HG02840 (cell line): ENCODE measurements around the gene PIM1.

Source experiments
- ATAC-seq: cut with Tn5 transposase; IDR thresholded peaks from one replicate; pipeline ENCODE4 v1.9.1; 2021; ENCODE audit warnings: mild to moderate bottlenecking, moderate library complexity, moderate number of reproducible peaks; ENCODE audit not compliant: unreplicated experiment, low FRiP score

The PIM1 gene

DNA sequence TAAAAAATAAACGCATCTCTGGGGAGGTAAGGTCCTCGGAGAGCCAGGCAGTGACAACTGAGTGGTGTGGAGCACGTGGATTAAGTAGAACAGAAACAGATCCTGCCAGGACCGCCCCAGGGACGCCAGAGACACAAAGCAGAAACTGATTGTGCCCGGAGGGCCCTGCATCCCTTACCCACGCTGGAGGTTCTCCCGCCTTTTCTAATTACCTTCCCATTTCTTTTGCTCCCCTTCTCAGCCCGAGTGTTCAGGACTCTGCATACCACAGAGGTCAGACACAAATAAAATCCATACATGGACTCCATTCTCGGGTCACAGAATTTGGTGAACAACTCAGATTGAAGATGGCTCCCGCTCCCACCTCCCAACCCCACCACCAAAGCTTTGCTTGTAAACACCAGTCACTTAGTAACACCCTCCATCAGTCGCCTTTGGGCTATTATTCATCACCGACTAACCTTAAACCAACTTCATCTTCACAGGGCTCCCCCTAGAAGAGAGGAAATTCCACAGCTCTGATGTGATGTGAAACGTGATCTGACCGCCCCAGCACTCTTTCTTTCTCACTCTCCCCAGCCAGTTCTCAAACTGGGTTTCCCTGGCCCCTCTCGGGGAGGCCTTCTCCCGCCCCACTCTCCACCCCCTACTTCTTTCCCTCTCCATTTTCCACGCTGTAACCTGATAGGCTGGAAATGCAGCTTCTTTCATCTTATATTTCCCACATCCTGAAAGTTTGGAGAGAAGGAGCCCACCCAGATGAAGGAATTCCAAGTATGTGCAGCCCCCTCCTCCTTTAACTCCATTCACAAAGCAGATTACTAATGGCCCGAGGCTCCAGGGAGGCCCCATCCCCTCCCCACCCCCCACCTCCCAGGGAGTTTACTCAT, 32.5 kb upstream of the PIM1 start:
- ATAC-seq: no peak

DNA sequence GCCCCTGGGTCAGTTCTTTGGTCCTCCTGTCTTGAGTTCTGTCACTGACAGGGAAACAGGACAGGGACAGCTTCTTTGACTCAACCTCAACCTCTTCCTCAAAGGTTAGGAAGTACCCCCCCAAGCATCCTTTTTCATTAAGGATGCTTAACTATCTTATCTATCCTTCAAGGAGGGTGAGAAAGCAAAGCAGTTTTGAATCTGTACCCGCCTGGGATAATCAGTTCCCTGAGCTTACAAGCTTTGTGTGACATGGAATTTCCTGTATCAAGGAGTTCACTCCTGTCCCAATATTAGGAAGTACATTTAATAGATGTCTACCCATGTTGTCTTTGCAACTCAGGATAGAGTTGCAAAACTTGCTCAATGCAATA, 31.1 kb upstream of the PIM1 start:
- no peak for ATAC-seq

DNA sequence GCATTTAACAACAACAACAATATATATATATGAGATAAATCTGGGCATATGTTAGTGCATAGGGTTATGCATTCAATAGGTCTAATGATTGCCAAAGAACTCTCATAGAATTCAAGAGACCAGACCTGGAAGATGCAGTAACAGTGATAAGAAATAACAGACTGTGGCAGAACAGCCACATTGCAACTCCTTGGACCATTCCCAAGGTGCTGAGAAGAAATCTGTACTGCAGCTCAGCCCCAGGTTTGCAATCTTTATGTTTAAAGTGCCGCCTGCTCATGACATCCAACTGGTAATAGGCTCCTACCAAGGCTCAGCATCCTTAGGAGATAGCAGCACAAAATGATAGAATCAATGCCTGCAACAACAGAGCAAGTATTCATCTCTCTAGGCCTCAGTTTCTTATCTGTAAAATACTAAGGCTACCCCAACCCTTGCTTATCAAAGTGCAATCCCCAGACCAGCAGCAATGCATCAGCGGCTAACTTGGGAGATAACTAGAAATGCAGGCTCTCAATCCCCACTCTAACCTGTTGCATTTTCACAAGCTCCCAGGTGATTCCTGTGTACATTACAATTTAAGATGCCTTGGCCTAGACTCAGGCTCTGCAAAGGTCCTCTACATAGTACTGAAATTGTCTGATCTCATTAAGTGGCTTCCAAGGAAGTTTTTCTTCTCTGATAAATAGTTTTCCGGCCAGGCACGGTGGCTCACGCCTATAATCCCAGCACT, 30.6 kb upstream of the PIM1 start:
- ATAC-seq: no peak

DNA sequence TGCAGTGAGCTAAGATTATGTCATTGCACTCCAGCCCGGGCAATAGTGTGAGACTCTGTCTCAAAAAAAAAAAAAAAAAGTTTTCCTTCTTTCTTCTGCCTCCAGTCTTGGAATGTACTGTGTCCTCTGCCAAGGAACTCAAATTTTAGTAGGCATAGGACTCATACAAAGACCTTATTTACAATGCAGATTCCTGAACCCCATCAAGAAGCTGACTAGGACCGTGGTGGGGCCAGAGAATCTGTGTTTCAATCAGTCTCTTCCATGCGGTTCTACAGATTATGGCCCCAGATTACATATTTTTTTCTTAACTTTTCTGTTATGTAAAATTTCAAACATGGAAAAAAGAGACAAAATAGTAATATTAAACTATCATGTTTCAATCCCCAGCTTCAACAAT, 29.8 kb upstream of the PIM1 start:
- no peak for ATAC-seq

DNA sequence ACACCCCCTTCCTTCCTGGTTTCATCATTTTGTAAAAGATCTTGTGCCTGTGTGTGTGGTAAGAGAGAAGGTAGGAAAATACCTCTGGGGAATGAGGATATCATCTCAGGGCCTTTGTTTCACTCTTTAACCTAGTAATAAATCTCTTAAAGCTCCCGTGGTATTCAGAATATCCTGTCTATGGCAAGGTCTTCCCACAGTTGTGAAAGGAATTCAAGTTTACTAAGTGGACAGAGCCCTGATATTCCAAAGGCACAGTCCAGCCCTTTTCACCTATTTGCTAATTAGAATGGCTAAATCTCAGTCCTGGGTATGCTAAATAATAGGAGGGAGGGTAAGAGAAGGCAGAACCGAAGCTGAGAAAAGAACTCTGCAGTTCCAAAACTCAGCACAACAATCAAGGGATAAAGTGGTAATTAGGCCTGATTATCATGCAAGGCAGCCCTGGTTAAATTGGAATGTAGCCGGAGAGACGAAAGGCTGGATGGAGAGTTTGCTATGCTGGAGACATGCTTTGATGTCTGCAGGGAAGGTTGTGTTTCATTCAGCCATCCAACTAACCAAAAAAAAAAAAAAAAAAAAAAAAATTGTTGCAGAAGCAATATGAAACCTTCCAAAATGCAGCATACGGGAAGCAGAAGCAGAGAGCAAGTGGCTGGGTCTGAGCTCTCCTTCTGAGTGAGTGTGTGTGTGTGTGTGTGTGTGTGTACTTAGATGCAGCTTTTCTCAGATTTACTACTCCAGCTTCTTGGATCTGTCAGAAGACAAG, 28.5 kb upstream of the PIM1 start:
- no peak for ATAC-seq

DNA sequence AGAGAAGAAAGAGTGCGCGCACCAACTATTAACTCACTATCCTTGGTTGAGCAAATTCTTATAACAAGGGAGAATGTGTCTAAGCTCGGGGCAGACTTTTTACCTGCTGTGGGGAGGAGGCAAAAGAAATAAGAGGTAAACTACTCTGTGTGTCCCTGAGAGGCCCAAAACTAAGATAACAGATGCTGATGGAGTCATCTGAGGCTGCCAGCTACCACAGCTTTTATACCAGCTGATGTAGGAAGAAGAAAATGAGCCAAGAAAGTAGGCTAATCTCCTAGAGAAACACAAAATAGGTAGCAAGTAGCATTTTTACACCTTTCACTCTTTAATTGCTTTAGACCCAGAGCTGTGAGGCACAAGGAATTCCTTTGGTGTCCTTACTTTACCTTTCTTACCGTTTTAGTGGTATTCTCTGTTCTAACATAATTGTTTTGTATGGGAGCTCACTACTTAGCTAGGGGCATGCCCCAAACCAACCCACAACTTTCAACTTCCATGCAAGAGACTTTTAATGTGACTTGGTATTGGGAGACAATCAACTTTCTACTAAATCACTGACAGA, 27.8 kb upstream of the PIM1 start:
- no peak for ATAC-seq

DNA sequence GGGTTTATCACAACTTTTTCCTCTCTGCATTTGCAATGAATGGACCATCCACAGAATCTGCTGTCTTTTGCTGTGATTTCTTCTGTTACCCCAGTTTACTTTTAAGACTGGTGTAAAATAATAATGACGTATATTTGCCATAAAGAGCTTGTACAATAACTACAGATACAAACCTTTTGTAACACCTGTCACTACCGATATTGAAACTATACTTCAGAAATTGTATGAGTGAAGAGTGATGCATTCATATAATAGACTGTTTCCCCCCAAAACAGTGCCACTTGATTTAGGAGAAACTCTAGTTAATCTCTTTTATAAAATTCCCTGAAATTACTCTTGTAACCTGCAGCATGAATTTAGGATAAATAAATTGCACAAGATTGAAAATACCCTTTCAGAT, 26.4 kb upstream of the PIM1 start:
- no peak for ATAC-seq

DNA sequence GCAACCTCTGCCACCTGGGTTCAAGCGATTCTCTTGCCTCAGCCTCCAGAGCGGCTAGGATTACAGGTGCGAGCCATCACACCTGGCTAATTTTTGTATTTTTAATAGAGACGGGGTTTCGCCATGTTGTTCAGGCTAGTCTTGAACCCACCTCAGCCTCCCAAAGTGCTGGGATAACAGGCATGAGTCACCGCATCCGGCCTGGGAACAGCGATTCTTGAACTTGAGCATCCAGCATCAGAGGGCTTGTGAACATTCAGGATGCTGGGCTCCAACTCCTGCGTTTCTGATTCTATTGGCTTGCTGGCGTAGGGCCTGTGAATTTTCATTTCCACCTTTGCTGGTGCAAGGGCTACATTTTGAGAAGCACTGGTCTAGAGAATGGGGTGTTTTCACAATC, 24.5 kb upstream of the PIM1 start:
- no peak for ATAC-seq

DNA sequence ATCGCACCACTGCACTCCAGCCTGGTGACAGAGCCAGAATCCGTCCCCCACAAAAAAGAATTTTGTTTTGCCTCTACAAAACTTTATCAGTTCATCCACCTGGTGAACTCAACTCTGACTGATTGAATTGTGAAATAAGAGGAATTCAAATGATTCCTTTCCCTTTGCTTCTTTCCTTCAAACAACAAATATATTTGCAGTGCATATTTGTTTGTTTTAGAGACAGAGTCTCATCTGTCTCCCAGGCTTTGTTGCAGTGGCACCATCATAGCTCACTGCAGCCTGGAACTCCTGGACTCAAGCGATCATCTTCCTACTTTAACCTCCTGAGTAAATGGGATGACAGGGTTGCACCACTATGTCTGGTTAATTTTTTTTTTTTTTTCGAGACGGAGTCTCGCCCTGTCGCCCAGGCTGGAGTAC, 23.2 kb upstream of the PIM1 start:
- ATAC-seq: no peak

DNA sequence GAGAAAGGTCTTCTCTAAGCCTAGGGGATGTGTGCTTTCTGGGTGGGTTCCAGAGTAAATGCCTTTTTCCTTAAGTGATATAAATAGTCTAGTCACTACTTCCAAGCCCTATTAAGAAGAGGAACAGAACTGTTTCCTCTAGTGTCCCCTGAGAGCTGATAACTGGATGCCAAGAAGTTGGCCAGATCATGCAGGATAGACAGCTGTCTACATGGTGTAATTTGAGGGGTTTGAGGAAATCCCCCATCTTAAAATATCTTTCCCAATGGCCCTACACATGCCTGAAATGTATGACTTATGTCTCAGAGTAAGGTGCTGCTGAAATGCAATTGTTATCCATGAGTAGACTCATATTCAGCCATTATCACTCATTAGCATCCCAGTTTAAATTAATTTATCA, 20.2 kb upstream of the PIM1 start:
- no peak for ATAC-seq

DNA sequence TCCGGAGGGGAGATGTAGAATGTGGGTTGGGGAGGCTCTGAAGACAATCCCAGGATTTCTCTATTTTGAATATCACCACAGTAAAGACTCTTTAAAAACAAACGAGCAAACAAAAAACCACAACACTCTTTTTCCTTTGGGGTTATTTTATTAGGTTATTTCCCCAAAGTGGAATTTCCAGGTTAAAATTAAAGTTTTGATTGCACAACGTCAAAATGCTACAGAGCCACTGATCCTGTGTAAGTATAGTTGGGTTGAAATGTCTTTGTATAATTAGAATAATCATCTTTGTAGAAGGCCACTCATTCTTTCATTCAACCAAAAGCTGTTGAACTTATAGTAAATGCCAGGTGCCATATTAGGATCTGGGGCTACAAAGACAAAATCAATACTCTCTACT, 19.6 kb upstream of the PIM1 start:
- ATAC-seq: no peak

DNA sequence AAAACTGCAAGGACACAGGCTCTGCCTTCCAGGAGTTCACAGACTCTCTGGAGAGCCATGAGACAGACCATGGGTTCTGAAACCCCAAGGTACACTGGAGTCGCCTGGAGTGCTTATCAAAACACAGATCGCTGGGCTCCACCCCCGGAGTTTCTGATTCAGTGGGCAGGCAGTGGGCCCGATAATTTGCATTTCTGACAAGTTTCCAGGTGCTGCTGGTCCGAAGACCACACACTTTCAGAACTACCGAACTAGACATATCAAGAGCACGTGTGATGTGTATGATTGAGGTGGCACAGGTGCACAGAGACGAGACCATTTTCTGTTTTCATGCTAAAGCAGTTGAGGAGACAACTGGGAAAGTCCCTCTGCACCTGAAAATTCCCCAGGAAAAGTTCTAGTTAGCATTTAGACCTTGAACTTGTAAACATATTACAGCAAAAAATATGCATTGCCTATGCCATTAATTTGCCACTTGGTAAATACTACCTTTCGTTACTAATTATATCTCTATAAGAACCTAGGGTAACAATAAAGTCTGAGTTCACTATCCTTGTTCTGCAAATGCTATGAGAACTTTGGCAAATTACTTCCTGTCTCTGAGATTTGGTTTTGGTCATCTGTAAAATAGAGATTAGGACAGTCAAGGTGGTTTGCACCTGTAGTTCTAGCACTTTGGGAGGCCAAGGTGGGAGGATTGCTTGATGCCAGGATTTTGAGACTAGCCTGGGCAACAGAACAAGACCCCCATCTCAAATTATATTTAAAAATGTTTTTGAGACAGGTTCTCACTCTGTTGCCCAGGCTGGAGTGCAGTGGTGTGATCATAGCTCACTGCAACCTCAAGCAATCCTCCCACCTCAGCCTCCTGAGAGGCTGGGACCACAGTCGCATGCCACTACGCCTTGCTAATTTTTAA, 14.3 kb upstream of the PIM1 start:
- peak; percentile 88 for ATAC-seq

DNA sequence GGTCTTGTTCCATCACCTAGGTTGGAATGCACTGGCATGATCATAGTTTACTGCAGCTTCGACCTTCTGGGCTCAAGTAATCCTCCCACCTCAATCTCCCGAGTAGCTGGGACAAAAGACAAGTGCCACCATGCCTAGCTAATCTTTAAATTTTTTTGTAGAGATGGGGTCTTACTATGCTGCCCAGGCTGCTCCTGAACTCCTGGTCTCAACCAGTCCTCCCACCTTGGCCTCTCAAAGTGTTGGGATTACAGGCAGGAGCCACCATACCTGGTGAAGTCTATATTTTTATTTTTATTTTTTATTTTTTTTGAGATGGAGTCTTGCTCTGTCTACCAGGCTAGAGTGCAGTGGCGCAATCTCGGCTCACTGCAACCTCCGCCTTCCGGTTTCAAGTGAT, 11.4 kb upstream of the PIM1 start:
- ATAC-seq: no peak

DNA sequence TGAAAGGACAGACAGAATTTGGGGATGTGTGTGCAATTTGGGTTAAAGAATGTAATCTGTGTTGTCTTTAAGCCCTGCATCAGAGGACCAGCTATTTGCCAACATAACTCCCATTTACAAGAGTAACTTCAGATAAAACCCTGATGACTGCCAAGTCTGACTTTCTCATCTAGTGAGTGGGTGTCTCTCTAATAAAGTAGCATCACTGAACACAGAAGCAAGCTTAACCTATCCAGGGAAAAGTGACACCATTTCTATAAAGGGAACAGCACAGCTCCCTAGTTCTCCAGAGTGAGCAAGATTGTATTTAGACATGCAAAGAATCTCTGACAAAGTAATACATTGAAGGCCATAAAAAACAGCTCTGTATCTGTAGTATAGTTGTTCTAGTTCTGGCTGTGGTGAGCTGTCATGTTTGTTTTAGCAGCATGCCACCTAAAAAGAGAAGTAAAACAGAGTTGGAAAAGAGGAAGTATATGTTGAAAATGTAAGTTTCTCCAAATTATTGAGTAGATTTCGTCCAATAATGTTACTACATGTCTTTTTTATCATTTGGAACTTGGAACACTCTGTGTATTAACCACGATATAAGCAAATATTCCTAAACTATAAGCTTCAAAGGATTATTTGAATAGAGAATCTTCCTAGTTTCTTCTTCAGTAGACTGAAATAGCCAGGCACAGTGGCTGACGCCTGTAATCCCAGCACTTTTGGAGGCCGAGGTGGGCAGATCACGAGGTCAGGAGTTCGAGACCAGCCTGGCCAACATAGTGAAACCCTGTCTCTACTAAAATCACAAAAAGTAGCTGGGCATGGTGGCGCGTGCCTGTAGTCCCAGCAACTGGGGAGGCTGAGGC, 8.8 kb upstream of the PIM1 start:
- ATAC-seq: no peak

DNA sequence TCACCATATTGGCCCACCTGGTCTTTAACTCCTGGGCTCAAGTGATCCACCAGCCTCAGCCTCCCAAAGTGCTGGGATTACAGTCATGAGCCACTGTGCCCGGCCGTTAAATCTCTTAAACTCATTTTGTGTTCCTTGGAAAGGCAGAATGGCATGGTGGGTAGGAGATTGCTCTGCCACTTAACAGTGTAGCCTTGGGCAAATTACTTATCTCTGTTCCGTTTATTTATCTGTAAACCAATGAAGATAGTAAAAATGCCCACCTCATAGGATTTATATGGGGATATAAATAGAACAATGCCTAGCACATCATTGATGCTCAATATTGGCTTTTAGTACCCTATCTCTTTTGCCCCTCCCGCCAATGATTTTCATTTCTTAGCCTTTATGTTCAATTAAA, 7.2 kb upstream of the PIM1 start:
- ATAC-seq: no peak

DNA sequence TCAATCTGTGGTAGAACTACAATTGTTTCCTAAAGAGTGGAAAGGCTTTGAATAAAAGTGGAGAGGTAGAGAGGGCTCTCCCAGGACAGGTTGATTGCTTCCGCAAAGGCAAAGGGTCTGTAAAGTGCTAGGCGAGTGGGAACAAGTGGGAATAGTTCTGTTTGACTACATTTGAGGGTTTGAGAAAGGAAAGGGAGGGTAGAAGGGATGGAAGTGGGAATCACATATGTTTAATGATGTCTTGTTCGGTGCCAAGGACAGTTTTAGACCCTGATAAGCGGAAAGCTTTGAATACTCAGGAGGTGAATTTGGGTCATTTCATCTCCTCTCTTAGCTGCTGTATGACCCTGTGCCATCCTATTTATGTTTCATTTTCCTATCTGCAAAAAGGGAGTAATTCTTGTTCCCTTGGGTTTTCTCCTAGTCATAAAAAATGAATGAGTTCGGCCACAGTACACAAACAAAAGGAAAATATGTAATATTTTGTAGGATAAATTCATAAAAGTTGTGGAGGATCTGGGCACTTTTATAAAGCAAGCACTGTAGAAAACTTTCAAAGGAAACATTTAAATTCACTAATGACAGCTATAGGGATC, 1.7 kb upstream of the PIM1 start:
- no peak for ATAC-seq

DNA sequence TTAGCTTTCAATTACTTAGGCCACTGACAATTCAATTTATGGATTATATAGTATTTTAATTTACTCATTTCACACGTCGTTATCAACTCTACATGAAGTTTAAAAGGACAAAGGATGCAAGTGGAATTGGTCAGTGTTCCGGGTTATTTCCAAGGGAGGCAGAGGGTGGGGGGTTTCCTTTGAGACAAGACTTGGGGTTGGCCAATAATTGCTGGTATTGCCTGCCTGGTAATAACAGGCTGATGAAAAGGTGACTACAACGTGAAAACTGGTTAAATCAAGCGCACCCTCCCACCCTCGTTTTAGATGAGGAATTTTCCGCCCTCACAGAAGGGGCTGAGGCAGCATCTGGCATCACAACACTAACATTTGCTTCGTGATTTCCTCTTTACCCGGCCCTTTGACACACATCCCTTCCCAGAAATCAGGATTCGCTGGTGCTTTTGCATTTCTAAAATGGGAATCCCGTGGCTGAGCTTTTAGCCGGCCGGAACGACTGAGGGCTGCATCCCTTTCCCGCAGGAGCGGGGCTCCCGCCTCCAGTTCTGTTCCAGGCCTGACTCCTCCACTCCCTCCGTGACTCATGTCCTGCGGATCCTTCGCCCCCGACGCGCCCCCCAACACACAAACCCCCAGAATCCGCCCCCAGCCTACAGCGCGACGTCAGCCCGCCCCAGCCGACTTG, 999 bp upstream of the PIM1 start:
- no peak for ATAC-seq
